Gastroesophageal sphincter (tissue), 4 donors: Measurements from ENCODE around the gene DDX17. TPM values are rescaled to one million over a fixed set of nuclear protein-coding genes. Genes with fewer than 3 reads are reported as not detected.

Source experiments
- ATAC-seq: fragments of 150-250 bp; one replicate; pipeline ENCODE4 v1.9.1; 2016; ENCODE audit warnings: mild to moderate bottlenecking, moderate library complexity
- H3K27ac ChIP-seq, 4 donors: fragments of 200-600 bp; sonication (generic) in 3 of 4; 1 replicate in 3 of 4; 2 replicates in 1 of 4; pipeline ENCODE4 v1.5.1; 2016 to 2019
- H3K27me3 ChIP-seq: fragments of 200-600 bp; sonication (generic); one replicate; pipeline ENCODE4 v1.5.1; 2019
- H3K36me3 ChIP-seq, 2 donors: fragments of 200-600 bp; sonication (generic); one replicate each; pipeline ENCODE4 v1.5.1; 2019; ENCODE audit warnings: control low read depth in 1 of 2
- H3K4me1 ChIP-seq, 3 donors: fragments of 200-600 bp; sonication (generic); 1 replicate in 2 of 3; 2 replicates in 1 of 3; pipeline ENCODE4 v1.5.1; 2016 to 2019; ENCODE audit warnings: control low read depth in 2 of 3
- H3K4me3 ChIP-seq, 2 donors: fragments of 200-600 bp; sonication (generic); one replicate each; pipeline ENCODE4 v1.5.1; 2019; ENCODE audit warnings: mild to moderate bottlenecking in 1 of 2, moderate library complexity in 1 of 2
- H3K9me3 ChIP-seq, 3 donors: fragments of 200-600 bp; sonication (generic); one replicate each; pipeline ENCODE4 v1.5.1; 2017 to 2019; ENCODE audit warnings: control low read depth in 2 of 3
- CTCF ChIP-seq, 4 experiments: fragments of 200-600 bp in 2 of 4; fragments of 450-650 bp in 2 of 4; sonication (generic) in 1 of 4; IDR thresholded peaks; one replicate each; pipeline ENCODE4 v1.5.1; 2017 to 2019; ENCODE audit warnings: antibody characterized with exemption in 4 of 4, mild to moderate bottlenecking in 2 of 4, moderate library complexity in 2 of 4
- EP300 ChIP-seq: sonication (generic); formaldehyde crosslinking; IDR thresholded peaks from one replicate; pipeline ENCODE4 v1.6.1; 2017; ENCODE audit warnings: antibody characterized with exemption, mild to moderate bottlenecking
- POLR2A ChIP-seq, 2 donors: fragments of 450-650 bp; IDR thresholded peaks; one replicate each; pipeline ENCODE4 v1.6.1; 2017; ENCODE audit warnings: antibody characterized with exemption in 2 of 2, mild to moderate bottlenecking in 2 of 2, moderate library complexity in 1 of 2
- POLR2AphosphoS5 ChIP-seq: sonication (generic); formaldehyde crosslinking; IDR thresholded peaks from one replicate; pipeline ENCODE4 v1.6.1; 2017; ENCODE audit warnings: antibody characterized with exemption
- WGBS, 2 donors: methylation state at CpG; one replicate each; pipeline ENCODE4 v1.1.5; 2018; ENCODE audit warnings: low coverage in 1 of 2; 5-methylcytosine and 5-hydroxymethylcytosine counted together
- total RNA-seq, 4 donors: library from RNA; depleted of rRNA; stranded (reverse); fragments of >200 nt; gene quantifications; one replicate each; pipeline ENCODE4 v1.1.0, GENCODE V29; 2016

DDX17 gene
- total RNA-seq, 4 donors from 2014 or later = 323 to 610 (median 490) TPM

- ATAC-seq = peak; percentile 50
- TF ChIP-seq EP300 = no peak
- TF ChIP-seq CTCF (IDR thresholded peaks at IDR 0.05) = no peak
- no peak for TF ChIP-seq POLR2AphosphoS5
- TF ChIP-seq POLR2A (IDR thresholded peaks at IDR 0.05) = no peak
- H3K9me3 ChIP-seq = no peaks in the 10 kb centered on the region
- H3K27me3 ChIP-seq = peaks cover 90% of the 10 kb centered on the region
- H3K27ac ChIP-seq = no peak overlapping the region
- no peak overlapping the region for H3K4me3 ChIP-seq
- 45% methylated on average over 5 of the region's 25 CpGs; no CpG with 5 or more reads in 1 of the 2 donors for WGBS, 2 donors
- peaks cover 0 to 28% (median 8%) of the 10 kb centered on the region in 3 donors for H3K4me1 ChIP-seq
- no peaks in the 10 kb centered on the region for H3K36me3 ChIP-seq
Observed at GRCh38 chr22:38452373-38453065, 53.6 kb downstream of the DDX17 start.

GRCh38 chr22:38451864-38452263 lies 54.2 kb downstream of the DDX17 start:
- no peak overlapping the region for H3K27ac ChIP-seq
- WGBS, 2 donors = 20% methylated on average over 1 of the region's 4 CpGs; no CpG with 5 or more reads in 1 of the 2 donors
- H3K27me3 ChIP-seq = peaks cover 90% of the 10 kb centered on the region
- H3K36me3 ChIP-seq = no peaks in the 10 kb centered on the region
- peaks cover 0 to 28% (median 8%) of the 10 kb centered on the region in 3 donors for H3K4me1 ChIP-seq
- TF ChIP-seq CTCF (IDR thresholded peaks at IDR 0.05) = no peak
- no peak for TF ChIP-seq EP300
- TF ChIP-seq POLR2A (IDR thresholded peaks at IDR 0.05) = no peak
- TF ChIP-seq POLR2AphosphoS5 = no peak
- no peaks in the 10 kb centered on the region for H3K9me3 ChIP-seq
- ATAC-seq = no peak
- H3K4me3 ChIP-seq = no peak overlapping the region

GRCh38 chr22:38451404-38451803 lies 54.7 kb downstream of the DDX17 start:
- Histone ChIP-seq H3K27ac (no peak overlapping the region), H3K4me1 (peaks cover 0 to 28% (median 8%) of the 10 kb centered on the region in 3 donors), H3K9me3 (no peaks in the 10 kb centered on the region), H3K4me3 (no peak overlapping the region), H3K36me3 (no peaks in the 10 kb centered on the region), H3K27me3 (peaks cover 89% of the 10 kb centered on the region)
- TF ChIP-seq POLR2A (IDR thresholded peaks at IDR 0.05) (no peak), CTCF (IDR thresholded peaks at IDR 0.05) (no peak), POLR2AphosphoS5 (no peak), EP300 (no peak)
- ATAC-seq = no peak
- 90% methylated on average over 2 of the region's 2 CpGs; no CpG with 5 or more reads in 1 of the 2 donors for WGBS, 2 donors

- H3K27ac ChIP-seq = no peak overlapping the region
- H3K36me3 ChIP-seq = no peaks in the 10 kb centered on the region
- 40 to 46% methylated on average over 1 to 10 of the region's 11 CpGs for WGBS, 2 donors
- TF ChIP-seq EP300 = no peak
- TF ChIP-seq POLR2A (IDR thresholded peaks at IDR 0.05) = no peak
- TF ChIP-seq CTCF (IDR thresholded peaks at IDR 0.05) = no peak
- no peak for TF ChIP-seq POLR2AphosphoS5
- H3K4me1 ChIP-seq = peaks cover 0 to 18% (median 5%) of the 10 kb centered on the region in 3 donors
- peaks cover 86% of the 10 kb centered on the region for H3K27me3 ChIP-seq
- no peaks in the 10 kb centered on the region for H3K9me3 ChIP-seq
- no peak overlapping the region for H3K4me3 ChIP-seq
- ATAC-seq = no peak
Observed at GRCh38 chr22:38450234-38450797, 55.8 kb downstream of the DDX17 start.

GRCh38 chr22:38449776-38450175 lies 56.3 kb downstream of the DDX17 start:
- Histone ChIP-seq H3K27ac (no peak overlapping the region), H3K9me3 (no peaks in the 10 kb centered on the region), H3K4me3 (no peak overlapping the region), H3K36me3 (no peaks in the 10 kb centered on the region), H3K27me3 (peaks cover 86% of the 10 kb centered on the region), H3K4me1 (peaks cover 0 to 14% (median 5%) of the 10 kb centered on the region in 3 donors)
- TF ChIP-seq POLR2AphosphoS5 = no peak
- TF ChIP-seq EP300 = no peak
- WGBS, 2 donors = 49 to 59% methylated on average over 4 to 10 of the region's 18 CpGs
- no peak for ATAC-seq
